GM18951 (cell line): ENCODE data around the gene JMJD1C.

Experiments
- POLR2A ChIP-seq: IDR thresholded peaks from 4 replicates; pipeline ENCODE4 v1.6.1; 2011; ENCODE audit warnings: mild to moderate bottlenecking; ENCODE audit not compliant: insufficient read length, insufficient read depth; ENCODE audit errors: extremely low read depth
- in situ Hi-C: fragments of 300-500 bp; cut with MboI; formaldehyde crosslinking; loops from one replicate; pipeline ENCODE4 v1.12.0; 2022; ENCODE audit warnings: low sequenced_read_pairs, mixed read lengths, inconsistent platforms; ENCODE audit not compliant: unreplicated experiment

The JMJD1C gene

DNA sequence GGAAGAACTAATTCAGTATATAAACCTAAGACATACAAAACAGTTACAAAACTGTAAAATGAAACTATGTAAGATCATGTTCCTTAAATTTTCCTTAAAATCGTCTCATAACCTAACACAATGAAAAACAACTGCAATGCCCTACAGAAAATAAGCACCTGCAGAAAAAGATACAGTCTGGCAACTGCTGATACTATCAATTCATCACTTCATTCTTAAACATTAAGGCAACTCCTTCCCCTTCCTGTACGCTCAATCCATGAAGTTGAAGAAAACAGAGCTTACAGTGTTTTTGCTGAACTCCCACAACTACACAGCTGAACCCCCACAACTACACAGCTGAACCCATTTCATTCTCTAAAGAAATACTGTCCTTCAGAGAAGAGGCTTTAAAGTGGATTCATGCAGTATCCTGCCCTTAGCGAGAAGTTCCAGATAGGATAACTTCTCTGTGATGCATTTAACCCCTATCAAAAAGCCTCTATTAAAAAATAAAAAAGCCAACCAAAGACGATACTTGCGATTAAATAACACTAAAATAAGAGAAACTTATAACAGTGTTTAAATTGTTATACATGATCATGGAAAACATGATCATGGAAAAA is 50.0 kb downstream of the JMJD1C start:
- in situ Hi-C loops: no loop called here
- TF ChIP-seq POLR2A: no peak

- in situ Hi-C loops: no loop called here
- TF ChIP-seq POLR2A: no peak
Observed at GRCh38 chr10:63414481-63415260, 51.1 kb downstream of the JMJD1C start.

GRCh38 chr10:63413429-63413828 is 52.3 kb downstream of the JMJD1C start:
- no peak for TF ChIP-seq POLR2A

DNA sequence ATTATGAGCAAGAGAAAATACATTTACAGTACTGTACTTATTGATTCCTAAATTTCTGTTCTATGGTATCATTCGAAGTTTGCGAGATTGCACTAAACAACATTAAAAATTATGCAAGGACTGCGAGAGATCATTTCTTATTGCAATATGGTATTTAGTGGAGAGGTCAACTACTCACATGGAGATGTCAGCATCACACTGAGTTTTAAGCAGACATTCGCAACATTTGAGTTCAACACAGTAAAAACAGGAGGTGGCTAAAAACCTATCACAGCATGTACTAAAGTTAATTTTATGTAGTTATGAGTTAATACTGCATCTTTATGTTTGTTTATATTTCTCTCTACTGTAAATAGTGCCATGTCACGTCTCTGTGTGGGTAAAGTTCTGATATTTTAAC is 53.5 kb downstream of the JMJD1C start:
- in situ Hi-C loops: no loop called here

More at GRCh38 chr10:63413429-63413828, 52.3 kb downstream of the JMJD1C start:
- in situ Hi-C loops: no loop called here

GRCh38 chr10:63410633-63411032 is 55.1 kb downstream of the JMJD1C start:
- TF ChIP-seq POLR2A: no peak
- in situ Hi-C loops: no loop called here

More for the DNA sequence above, 53.5 kb downstream of the JMJD1C start:
- TF ChIP-seq POLR2A: no peak

GRCh38 chr10:63409465-63410027 is 56.2 kb downstream of the JMJD1C start:
- TF ChIP-seq POLR2A: no peak
- in situ Hi-C loops: no loop called here

DNA sequence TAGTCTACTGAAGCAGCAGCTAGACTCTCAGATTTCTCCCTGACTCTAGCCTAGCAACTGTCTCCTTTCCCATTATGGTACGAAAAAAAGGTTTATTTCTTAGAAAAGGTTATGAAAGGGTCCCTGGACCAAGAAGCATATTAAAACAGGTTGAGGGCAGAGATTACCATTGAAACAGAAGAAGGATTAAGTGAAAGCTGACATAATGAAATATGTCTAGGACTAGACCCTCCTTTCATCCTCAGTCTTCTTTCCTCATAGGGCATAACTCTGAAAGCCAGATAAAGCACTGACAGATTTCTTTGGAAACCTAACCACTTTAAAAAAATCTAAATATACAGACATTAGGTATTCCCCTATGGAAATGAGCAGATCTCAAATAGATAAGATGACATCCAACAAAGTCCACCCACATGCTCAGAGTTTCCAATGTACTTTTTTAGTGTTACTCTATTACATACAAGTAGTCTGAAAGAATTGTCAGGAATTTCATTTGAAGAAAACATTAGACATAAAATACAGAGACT is 58.6 kb downstream of the JMJD1C start:
- in situ Hi-C loops: no loop called here
- no peak for TF ChIP-seq POLR2A

GRCh38 chr10:63396133-63396761 is 69.5 kb downstream of the JMJD1C start:
- TF ChIP-seq POLR2A: no peak
- in situ Hi-C loops: no loop called here

GRCh38 chr10:63393050-63393449 is 72.7 kb downstream of the JMJD1C start:
- TF ChIP-seq POLR2A: no peak
- in situ Hi-C loops: no loop called here

DNA sequence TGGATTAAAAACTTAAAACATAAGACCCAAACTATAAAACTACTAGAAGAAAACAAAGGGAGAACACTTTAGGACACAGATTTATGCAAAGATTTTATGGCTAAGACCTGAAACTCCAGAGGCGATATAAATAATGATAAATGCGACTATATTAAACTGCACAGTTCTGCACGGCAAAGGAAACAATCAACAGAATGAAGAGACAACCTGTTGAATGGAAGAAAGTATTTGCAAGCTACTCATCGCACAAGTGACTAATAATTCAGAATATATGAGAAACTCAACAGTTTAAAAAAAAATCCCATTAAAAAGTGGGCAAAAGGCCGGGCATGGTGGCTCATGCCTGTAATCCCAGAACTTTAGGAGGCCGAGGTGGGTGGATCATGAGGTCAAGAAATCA is 73.6 kb downstream of the JMJD1C start:
- no peak for TF ChIP-seq POLR2A
- in situ Hi-C loops: no loop called here

DNA sequence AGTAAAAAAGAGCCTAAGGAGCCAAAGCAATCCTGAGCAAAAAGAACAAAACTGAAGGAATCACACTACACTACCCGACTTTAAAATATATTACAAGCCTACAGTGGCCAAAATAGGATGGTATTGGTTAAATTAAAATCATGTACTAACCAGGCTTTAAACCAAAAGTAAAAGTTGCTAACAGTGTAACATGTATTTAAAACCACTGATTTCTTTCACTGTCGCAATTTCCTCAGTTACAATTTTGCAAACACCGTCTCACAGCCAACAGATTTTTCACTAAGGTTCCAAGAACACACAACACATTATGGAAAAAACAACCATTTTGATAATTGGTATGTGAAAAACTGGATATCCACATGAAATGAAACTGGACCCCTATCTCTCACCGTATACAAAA is 74.0 kb downstream of the JMJD1C start:
- in situ Hi-C loops: no loop called here
- no peak for TF ChIP-seq POLR2A

- no peak for TF ChIP-seq POLR2A
- in situ Hi-C loops: no loop called here
Observed at GRCh38 chr10:63390521-63390920, 75.3 kb downstream of the JMJD1C start.

- TF ChIP-seq POLR2A: no peak
- in situ Hi-C loops: no loop called here
Observed at GRCh38 chr10:63388421-63389031, 77.3 kb downstream of the JMJD1C start.
